Left lung (tissue), 10 donors: ENCODE measurements around the gene MYO9A. TPM values are rescaled to one million over a fixed set of nuclear protein-coding genes. Genes with fewer than 3 reads are reported as not detected.

Source experiments
- ATAC-seq: fragments of 200-7000 bp; cut with Tn5 transposase; one replicate; pipeline ENCODE4 v1.9.1; 2020; ENCODE audit warnings: moderate library complexity
- DNase-seq, 4 donors: peaks; one replicate each; pipeline ENCODE4 v3.0.0-alpha.2; 2013 to 2020
- H3K27ac ChIP-seq, 2 donors: fragments of 200-600 bp; sonication (generic) in 1 of 2; one replicate each; pipeline versions ENCODE4 v1.5.0 to v1.8.0; 2020 to 2021
- H3K27me3 ChIP-seq, 2 donors: fragments of 200-600 bp; sonication (generic) in 1 of 2; one replicate each; pipeline versions ENCODE4 v1.5.0 to v1.8.0; 2020 to 2021
- H3K36me3 ChIP-seq, 2 donors: fragments of 200-600 bp; sonication (generic) in 1 of 2; one replicate each; pipeline versions ENCODE4 v1.5.0 to v1.8.0; 2020 to 2021
- H3K4me1 ChIP-seq, 2 donors: fragments of 200-600 bp; one replicate each; pipeline ENCODE4 v1.8.0; 2021
- H3K4me3 ChIP-seq, 2 donors: fragments of 200-600 bp; sonication (generic) in 1 of 2; one replicate each; pipeline versions ENCODE4 v1.5.0 to v1.8.0; 2020 to 2021; ENCODE audit warnings: mild to moderate bottlenecking in 1 of 2
- H3K9me3 ChIP-seq, 2 donors: fragments of 200-600 bp; sonication (generic) in 1 of 2; one replicate each; pipeline versions ENCODE4 v1.5.0 to v1.8.0; 2020 to 2021
- CTCF ChIP-seq, 2 donors: fragments of 200-600 bp; sonication (generic) in 1 of 2; IDR thresholded peaks; one replicate each; pipeline versions ENCODE4 v1.5.0 to v1.8.0; 2021; ENCODE audit warnings: antibody characterized with exemption in 2 of 2
- intact Hi-C, 2 donors: fragments of 100-400 bp; cut with DNase I; formaldehyde crosslinking; loops; one replicate each; pipeline versions ENCODE4 v1.11.2 to v1.14.2; 2022
- polyA plus RNA-seq, 6 donors: library from polyadenylated mRNA; unstranded; fragments of 120-200 nt; gene quantifications; one replicate each; pipeline ENCODE4 v1.2.1, GENCODE V29; 2013; ENCODE audit not compliant: insufficient read length in 6 of 6
- total RNA-seq, 2 donors: library from RNA; stranded (reverse); fragmentation: NEBNext Ultra II Directional; extraction: Animal tissue kit (Norgen Biotek cat#: 25700); gene quantifications; one replicate each; pipeline ENCODE4 v1.2.1, GENCODE V29; 2021
- donor health status: DM: no; HTN: yes; CAD: no.
- donor health status: DM: no; HTN: no; CAD: no.

MYO9A gene
- total and polyA plus RNA-seq, 8 donors: 30.8 to 67.4 (median 41.4) TPM

DNA sequence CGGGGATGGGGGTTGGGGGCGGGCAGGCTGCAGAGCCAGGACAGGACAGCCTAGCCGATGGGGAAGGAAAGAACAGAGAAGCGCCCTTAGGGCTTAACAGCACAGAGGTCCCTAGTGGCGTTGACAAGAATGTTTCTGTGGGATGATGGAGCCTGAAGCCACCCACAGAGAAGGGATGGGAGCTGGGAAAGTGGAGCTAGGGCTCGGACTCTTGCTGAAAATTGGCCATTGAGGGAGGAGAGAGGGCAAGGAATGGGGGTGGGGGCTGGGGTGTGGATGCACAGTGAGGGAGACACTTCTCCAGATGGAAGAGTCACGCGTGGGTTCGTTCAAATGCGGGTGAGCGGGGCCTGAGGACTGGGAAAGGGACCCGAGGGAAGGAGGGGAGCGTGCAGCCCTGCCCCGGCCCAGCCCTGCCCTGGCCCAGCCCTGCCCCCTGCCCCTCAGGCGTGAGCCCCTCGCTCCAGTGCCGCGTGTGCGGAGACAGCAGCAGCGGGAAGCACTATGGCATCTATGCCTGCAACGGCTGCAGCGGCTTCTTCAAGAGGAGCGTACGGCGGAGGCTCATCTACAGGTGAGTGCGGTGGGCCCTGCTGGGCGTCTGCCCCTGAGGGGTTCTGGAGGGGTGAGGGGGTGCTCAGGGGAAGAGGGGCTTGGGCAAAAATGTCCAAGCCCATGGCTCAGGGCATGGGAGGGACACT lies 306.8 kb downstream of the MYO9A start:
- no peak overlapping the region for H3K4me3 ChIP-seq
- ATAC-seq (no peak), DNase-seq (peak in 1 of 4 donors; percentile 59)
- H3K36me3 ChIP-seq: no peaks in the 10 kb centered on the region
- no peak for TF ChIP-seq CTCF (IDR thresholded peaks at IDR 0.05)
- no peaks in the 10 kb centered on the region for H3K4me1 ChIP-seq
- H3K9me3 ChIP-seq: no peaks in the 10 kb centered on the region
- no peak overlapping the region for H3K27ac ChIP-seq
- no peaks in the 10 kb centered on the region for H3K27me3 ChIP-seq
- intact Hi-C loops: no loop called here

GRCh38 chr15:71810256-71811035 lies 307.5 kb downstream of the MYO9A start, which contains the start of gene NR2E3:
NR2E3 (plus strand) TSS chr15:71810554; CDS start chr15:71810744, 190 bp downstream.
- no peak within 1 kb of the TSS for H3K27ac ChIP-seq
- H3K27me3 ChIP-seq: no peaks in the 10 kb centered on the region
- intact Hi-C loops: no loop called here
- TF ChIP-seq CTCF (IDR thresholded peaks at IDR 0.05): no peak
- no peaks in the 10 kb centered on the region for H3K9me3 ChIP-seq
- DNase-seq (peak in 1 of 4 donors; percentile 61), ATAC-seq (no peak)
- no peaks in the 10 kb centered on the region for H3K4me1 ChIP-seq
- H3K36me3 ChIP-seq: no peaks in the 10 kb centered on the region
- no peak within 1 kb of the TSS for H3K4me3 ChIP-seq

DNA sequence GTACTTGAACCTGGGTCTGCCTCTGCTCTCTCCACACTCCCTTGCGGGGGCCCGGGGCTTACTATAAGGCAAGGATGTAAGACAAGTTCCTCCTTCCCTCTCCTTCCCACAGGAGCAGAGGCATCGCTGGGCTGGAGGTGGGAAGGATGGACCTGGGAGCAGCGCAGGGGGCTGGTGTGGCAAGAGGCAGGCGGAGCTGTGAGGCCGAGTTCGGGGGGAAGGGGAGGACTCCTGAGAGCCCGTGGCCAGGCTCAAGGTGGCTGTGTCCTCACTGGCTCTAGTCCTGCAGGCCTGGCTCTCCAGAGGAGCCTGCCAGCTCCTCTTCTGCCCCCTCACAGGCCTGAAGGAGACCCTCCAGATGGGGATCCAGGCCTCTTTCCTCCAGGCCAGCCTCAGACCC lies 308.6 kb downstream of the MYO9A start:
- Histone ChIP-seq H3K27me3 (no peaks in the 10 kb centered on the region), H3K4me3 (no peak overlapping the region), H3K9me3 (no peaks in the 10 kb centered on the region), H3K27ac (no peak overlapping the region), H3K36me3 (no peaks in the 10 kb centered on the region), H3K4me1 (no peaks in the 10 kb centered on the region)
- no peak for TF ChIP-seq CTCF (IDR thresholded peaks at IDR 0.05)
- no peak for DNase-seq
- intact Hi-C loops: no loop called here
- no peak for ATAC-seq

GRCh38 chr15:71808311-71809020 lies 309.5 kb downstream of the MYO9A start:
- Histone ChIP-seq H3K4me3 (no peak overlapping the region), H3K9me3 (no peaks in the 10 kb centered on the region), H3K27ac (no peak overlapping the region), H3K36me3 (no peaks in the 10 kb centered on the region), H3K4me1 (no peaks in the 10 kb centered on the region), H3K27me3 (no peaks in the 10 kb centered on the region)
- DNase-seq (no peak), ATAC-seq (no peak)
- intact Hi-C loops: no loop called here
- TF ChIP-seq CTCF (IDR thresholded peaks at IDR 0.05): no peak

DNA sequence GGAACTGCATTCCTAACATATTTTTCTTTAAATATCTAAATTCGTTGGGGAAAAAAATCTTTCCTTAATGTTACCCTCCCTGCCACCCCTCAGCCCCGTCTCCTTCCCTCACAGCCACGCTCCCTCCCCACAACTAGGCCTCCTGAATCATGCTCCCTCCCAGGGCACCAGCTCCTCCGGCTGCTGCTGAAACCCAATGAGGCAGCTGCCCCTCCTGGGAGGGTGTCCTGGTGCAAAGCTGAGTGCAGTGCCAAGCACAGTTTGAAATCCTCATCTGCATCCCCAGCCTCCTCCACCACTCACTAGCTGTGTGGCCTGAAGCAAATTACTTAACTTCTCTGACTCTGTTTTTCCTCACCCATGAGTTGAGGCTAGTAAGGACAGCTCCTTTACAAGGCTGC lies 310.3 kb downstream of the MYO9A start:
- DNase-seq (no peak), ATAC-seq (no peak)
- no peaks in the 10 kb centered on the region for H3K9me3 ChIP-seq
- H3K4me1 ChIP-seq: no peaks in the 10 kb centered on the region
- H3K4me3 ChIP-seq: no peak overlapping the region
- H3K36me3 ChIP-seq: no peaks in the 10 kb centered on the region
- intact Hi-C loops: no loop called here
- no peak for TF ChIP-seq CTCF (IDR thresholded peaks at IDR 0.05)
- no peak overlapping the region for H3K27ac ChIP-seq
- no peaks in the 10 kb centered on the region for H3K27me3 ChIP-seq
